Suprapubic skin (tissue), 4 donors: ENCODE results near the gene SRGAP1. TPM values are rescaled to one million over a fixed set of nuclear protein-coding genes. Genes with fewer than 3 reads are reported as not detected.
"Not testable (repeated sequence)": the region's sequence is repeated elsewhere in the genome, so short reads cannot be mapped to it uniquely, and the experiment has no call there.

Experiments
- DNase-seq, 2 donors: peaks; one replicate each; pipeline ENCODE4 v3.0.0-alpha.2; 2019; ENCODE audit warnings: low spot score in 2 of 2
- H3K27ac ChIP-seq: fragments of 200-600 bp; sonication (generic); one replicate; pipeline ENCODE4 v1.5.1; 2019
- H3K27me3 ChIP-seq: fragments of 200-600 bp; sonication (generic); one replicate; pipeline ENCODE4 v1.5.1; 2019
- H3K36me3 ChIP-seq: fragments of 200-600 bp; sonication (generic); one replicate; pipeline ENCODE4 v1.5.1; 2019
- H3K4me1 ChIP-seq: fragments of 200-600 bp; sonication (generic); one replicate; pipeline ENCODE4 v1.5.1; 2019
- H3K4me3 ChIP-seq: fragments of 200-600 bp; sonication (generic); one replicate; pipeline ENCODE4 v1.5.1; 2019; ENCODE audit warnings: mild to moderate bottlenecking
- H3K9me3 ChIP-seq: fragments of 200-600 bp; sonication (generic); one replicate; pipeline ENCODE4 v1.5.1; 2019
- CTCF ChIP-seq, 2 donors: fragments of 200-600 bp in 1 of 2; fragments of 450-650 bp in 1 of 2; sonication (generic) in 1 of 2; IDR thresholded peaks; one replicate each; pipeline ENCODE4 v1.5.1; 2016 to 2019; ENCODE audit warnings: antibody characterized with exemption in 2 of 2, mild to moderate bottlenecking in 1 of 2, moderate library complexity in 1 of 2
- EP300 ChIP-seq: sonication (generic); formaldehyde crosslinking; IDR thresholded peaks from one replicate; pipeline ENCODE4 v1.6.1; 2017; ENCODE audit warnings: antibody characterized with exemption
- POLR2A ChIP-seq, 2 donors: fragments of 450-650 bp; IDR thresholded peaks; one replicate each; pipeline ENCODE4 v1.6.1; 2017; ENCODE audit warnings: antibody characterized with exemption in 2 of 2, mild to moderate bottlenecking in 2 of 2, moderate library complexity in 2 of 2
- POLR2AphosphoS5 ChIP-seq, 3 donors: sonication (generic); formaldehyde crosslinking; IDR thresholded peaks; one replicate each; pipeline ENCODE4 v1.6.1; 2017; ENCODE audit warnings: antibody characterized with exemption in 3 of 3
- WGBS: methylation state at CpG from one replicate; pipeline ENCODE4 v1.1.5; 2018; 5-methylcytosine and 5-hydroxymethylcytosine counted together
- total RNA-seq, 4 donors: library from RNA; depleted of rRNA; stranded (reverse); fragments of >200 nt; gene quantifications; one replicate each; pipeline ENCODE4 v1.1.0, GENCODE V29; 2016

SRGAP1 gene
- total RNA-seq, 4 donors from 2014 or later = 8.4 to 10.9 (median 9.8) TPM

GRCh38 chr12:64109706-64110105, 265.2 kb downstream of the SRGAP1 start:
- peaks cover 13% of the 10 kb centered on the region for H3K36me3 ChIP-seq
- H3K27ac ChIP-seq = no peak overlapping the region
- H3K27me3 ChIP-seq = no peaks in the 10 kb centered on the region
- TF ChIP-seq POLR2AphosphoS5 (IDR thresholded peaks at IDR 0.05) = no peak
- TF ChIP-seq CTCF (IDR thresholded peaks at IDR 0.05) = no peak
- no peak for TF ChIP-seq EP300
- TF ChIP-seq POLR2A (IDR thresholded peaks at IDR 0.05) = no peak
- whole genome bisulfite sequencing = 88% methylated on average over 4 of the region's 4 CpGs
- H3K4me3 ChIP-seq = no peak overlapping the region
- no peaks in the 10 kb centered on the region for H3K4me1 ChIP-seq
- H3K9me3 ChIP-seq = no peaks in the 10 kb centered on the region
- no peak for DNase-seq

GRCh38 chr12:64110864-64111263, 266.4 kb downstream of the SRGAP1 start:
- Histone ChIP-seq H3K9me3 (no peaks in the 10 kb centered on the region), H3K4me3 (no peak overlapping the region)
- DNase-seq = no peak

GRCh38 chr12:64116969-64117368, 272.5 kb downstream of the SRGAP1 start:
- Histone ChIP-seq H3K4me3 (no peak overlapping the region), H3K27ac (no peak overlapping the region), H3K36me3 (peaks cover 6% of the 10 kb centered on the region), H3K27me3 (no peaks in the 10 kb centered on the region), H3K4me1 (no peaks in the 10 kb centered on the region), H3K9me3 (no peaks in the 10 kb centered on the region)
- no peak for DNase-seq
- 95% methylated on average over 2 of the region's 2 CpGs for WGBS
- TF ChIP-seq CTCF (IDR thresholded peaks at IDR 0.05) (no peak), POLR2A (IDR thresholded peaks at IDR 0.05) (no peak), EP300 (no peak), POLR2AphosphoS5 (IDR thresholded peaks at IDR 0.05) (no peak)

More at GRCh38 chr12:64110864-64111263, 266.4 kb downstream of the SRGAP1 start:
- TF ChIP-seq CTCF (IDR thresholded peaks at IDR 0.05) (no peak), POLR2AphosphoS5 (IDR thresholded peaks at IDR 0.05) (no peak), EP300 (no peak), POLR2A (IDR thresholded peaks at IDR 0.05) (no peak)
- no peaks in the 10 kb centered on the region for H3K4me1 ChIP-seq
- no peaks in the 10 kb centered on the region for H3K27me3 ChIP-seq
- peaks cover 19% of the 10 kb centered on the region for H3K36me3 ChIP-seq
- H3K27ac ChIP-seq = no peak overlapping the region

GRCh38 chr12:64120568-64120967, 276.1 kb downstream of the SRGAP1 start:
- Histone ChIP-seq H3K27me3 (no peaks in the 10 kb centered on the region), H3K4me3 (no peak overlapping the region), H3K27ac (no peak overlapping the region), H3K36me3 (peaks cover 3% of the 10 kb centered on the region), H3K9me3 (no peaks in the 10 kb centered on the region), H3K4me1 (no peaks in the 10 kb centered on the region)
- DNase-seq = no peak
- no peak for TF ChIP-seq EP300
- TF ChIP-seq POLR2AphosphoS5 (IDR thresholded peaks at IDR 0.05) = no peak
- no peak for TF ChIP-seq POLR2A (IDR thresholded peaks at IDR 0.05)
- TF ChIP-seq CTCF (IDR thresholded peaks at IDR 0.05) = no peak

GRCh38 chr12:64121086-64121485, 276.6 kb downstream of the SRGAP1 start:
- H3K9me3 ChIP-seq, H3K36me3 ChIP-seq, H3K27ac ChIP-seq, DNase-seq, H3K4me1 ChIP-seq, H3K27me3 ChIP-seq, H3K4me3 ChIP-seq: not testable (repeated sequence)
- 93% methylated on average over 3 of the region's 3 CpGs for WGBS

- Histone ChIP-seq H3K27me3 (no peaks in the 10 kb centered on the region), H3K9me3 (no peaks in the 10 kb centered on the region), H3K4me3 (no peak overlapping the region), H3K4me1 (no peaks in the 10 kb centered on the region), H3K27ac (no peak overlapping the region), H3K36me3 (no peaks in the 10 kb centered on the region)
- no peak for TF ChIP-seq POLR2AphosphoS5 (IDR thresholded peaks at IDR 0.05)
- TF ChIP-seq CTCF (IDR thresholded peaks at IDR 0.05) = no peak
- TF ChIP-seq POLR2A (IDR thresholded peaks at IDR 0.05) = no peak
- TF ChIP-seq EP300 = no peak
- DNase-seq = no peak
These were observed 277.7 kb downstream of the SRGAP1 start for GRCh38 chr12:64122154-64122553.
